DOHH2 (cell line): Measurements from ENCODE around the gene EXOSC1.

ENCODE experiments used
- CTCF ChIP-seq: fragments of 200-600 bp; sonication (generic); IDR thresholded peaks from one replicate; pipeline ENCODE4 v1.5.1; 2014; ENCODE audit warnings: antibody characterized with exemption, mild to moderate bottlenecking, low read depth, low read length; ENCODE audit not compliant: poor library complexity, severe bottlenecking
- EZH2phosphoT487 ChIP-seq: fragments of 200-600 bp; sonication (generic); IDR thresholded peaks from 2 replicates; pipeline ENCODE4 v1.6.1; 2017; ENCODE audit warnings: borderline replicate concordance, mild to moderate bottlenecking, antibody characterized with exemption, low read length, moderate library complexity, mixed read lengths

DNA sequence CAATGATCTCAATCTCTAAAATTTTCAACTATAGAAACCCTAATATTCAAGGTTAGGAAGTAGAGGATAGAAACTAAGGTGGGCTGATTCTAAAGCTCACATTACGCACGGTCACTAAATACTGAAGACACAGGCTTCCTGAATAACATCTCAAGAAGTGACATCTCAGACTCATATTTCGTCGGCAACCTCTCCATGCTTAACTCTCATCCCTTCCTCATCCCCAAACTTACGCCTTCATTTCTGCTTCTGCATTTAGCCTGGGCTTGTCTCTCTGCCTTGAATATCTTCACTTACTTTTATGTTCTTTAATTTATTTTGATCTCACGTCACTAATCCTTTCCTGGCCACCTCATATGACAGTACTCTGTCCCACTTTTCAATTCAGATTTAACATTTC is 10.6 kb downstream of the EXOSC1 start:
- TF ChIP-seq CTCF, result no peak
- no peak for TF ChIP-seq EZH2phosphoT487
